Measurements from ENCODE around the gene ITGAD. TPM values are rescaled to one million over a fixed set of nuclear protein-coding genes. Genes with fewer than 3 reads are reported as not detected.
"Not testable (repeated sequence)": the region's sequence is repeated elsewhere in the genome, so short reads cannot be mapped to it uniquely, and the experiment has no call there.

Gene ITGAD
- total RNA-seq, 1 donor from 2014 or later: 0.07 TPM

DNA sequence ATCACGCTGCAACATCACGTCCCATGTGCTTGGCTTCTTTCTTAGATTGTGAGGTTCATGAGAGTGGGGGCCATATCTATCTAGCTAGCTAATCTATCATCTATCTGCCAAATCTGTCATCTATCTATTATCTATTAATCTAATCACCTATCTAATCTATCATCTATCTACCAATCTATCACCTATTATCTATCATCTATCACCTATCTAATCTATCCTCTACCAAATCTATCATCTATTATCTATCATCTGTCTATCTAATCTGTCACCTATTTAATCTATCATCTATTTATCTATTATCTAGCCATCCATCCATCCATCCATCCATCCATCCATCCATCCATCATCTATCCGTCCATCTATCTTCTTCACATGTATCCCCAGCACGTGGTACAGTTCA, 20.8 kb downstream of the ITGAD start:
- CTCF ChIA-PET: no interaction called here
- DNase-seq: no peak
- TF ChIP-seq, protein P1, sequence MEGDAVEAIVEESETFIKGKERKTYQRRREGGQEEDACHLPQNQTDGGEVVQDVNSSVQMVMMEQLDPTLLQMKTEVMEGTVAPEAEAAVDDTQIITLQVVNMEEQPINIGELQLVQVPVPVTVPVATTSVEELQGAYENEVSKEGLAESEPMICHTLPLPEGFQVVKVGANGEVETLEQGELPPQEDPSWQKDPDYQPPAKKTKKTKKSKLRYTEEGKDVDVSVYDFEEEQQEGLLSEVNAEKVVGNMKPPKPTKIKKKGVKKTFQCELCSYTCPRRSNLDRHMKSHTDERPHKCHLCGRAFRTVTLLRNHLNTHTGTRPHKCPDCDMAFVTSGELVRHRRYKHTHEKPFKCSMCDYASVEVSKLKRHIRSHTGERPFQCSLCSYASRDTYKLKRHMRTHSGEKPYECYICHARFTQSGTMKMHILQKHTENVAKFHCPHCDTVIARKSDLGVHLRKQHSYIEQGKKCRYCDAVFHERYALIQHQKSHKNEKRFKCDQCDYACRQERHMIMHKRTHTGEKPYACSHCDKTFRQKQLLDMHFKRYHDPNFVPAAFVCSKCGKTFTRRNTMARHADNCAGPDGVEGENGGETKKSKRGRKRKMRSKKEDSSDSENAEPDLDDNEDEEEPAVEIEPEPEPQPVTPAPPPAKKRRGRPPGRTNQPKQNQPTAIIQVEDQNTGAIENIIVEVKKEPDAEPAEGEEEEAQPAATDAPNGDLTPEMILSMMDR (IDR thresholded peaks at IDR 0.05): no peak
- Mint-ChIP-seq H3K27ac (no peak overlapping the region), H3K4me1 (peaks cover 8% of the 10 kb centered on the region), H3K36me3 (ENCODE audit: low read depth) (no peaks in the 10 kb centered on the region), H3K27me3 (peaks cover 6% of the 10 kb centered on the region), H3K4me3 (no peak overlapping the region), H3K9me3 (no peaks in the 10 kb centered on the region)
- intact Hi-C loops (cut with micrococcal nuclease): no loop called here
- POLR2A ChIA-PET: no interaction called here
- no peak for ATAC-seq (ENCODE audit: low read depth)

DNA sequence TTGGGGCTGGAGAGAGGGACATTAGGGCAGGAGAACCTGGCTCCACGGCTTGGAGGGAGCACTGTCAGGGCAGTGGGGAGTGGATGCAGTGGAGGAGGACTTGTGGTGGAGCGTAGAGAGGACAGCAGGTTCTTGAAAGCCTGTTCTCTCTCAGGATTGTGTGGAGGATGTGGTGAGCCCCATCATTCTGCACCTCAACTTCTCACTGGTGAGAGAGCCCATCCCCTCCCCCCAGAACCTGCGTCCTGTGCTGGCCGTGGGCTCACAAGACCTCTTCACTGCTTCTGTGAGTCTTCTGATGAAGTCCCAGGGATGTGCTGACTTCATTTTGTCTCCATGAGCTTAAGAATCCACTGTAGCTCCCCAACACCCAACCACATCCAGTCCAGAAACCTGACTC, 21.6 kb downstream of the ITGAD start:
- TF ChIP-seq, protein P1 (IDR thresholded peaks at IDR 0.05): no peak
- Mint-ChIP-seq H3K4me1 (peaks cover 8% of the 10 kb centered on the region), H3K36me3 (ENCODE audit: low read depth) (no peaks in the 10 kb centered on the region), H3K4me3 (no peak overlapping the region), H3K27me3 (peaks cover 6% of the 10 kb centered on the region), H3K9me3 (no peaks in the 10 kb centered on the region), H3K27ac (no peak overlapping the region)
- ATAC-seq (ENCODE audit: low read depth) (no peak), DNase-seq (no peak)
- POLR2A ChIA-PET: no interaction called here
- intact Hi-C loops (cut with micrococcal nuclease): no loop called here
- CTCF ChIA-PET: no interaction called here

DNA sequence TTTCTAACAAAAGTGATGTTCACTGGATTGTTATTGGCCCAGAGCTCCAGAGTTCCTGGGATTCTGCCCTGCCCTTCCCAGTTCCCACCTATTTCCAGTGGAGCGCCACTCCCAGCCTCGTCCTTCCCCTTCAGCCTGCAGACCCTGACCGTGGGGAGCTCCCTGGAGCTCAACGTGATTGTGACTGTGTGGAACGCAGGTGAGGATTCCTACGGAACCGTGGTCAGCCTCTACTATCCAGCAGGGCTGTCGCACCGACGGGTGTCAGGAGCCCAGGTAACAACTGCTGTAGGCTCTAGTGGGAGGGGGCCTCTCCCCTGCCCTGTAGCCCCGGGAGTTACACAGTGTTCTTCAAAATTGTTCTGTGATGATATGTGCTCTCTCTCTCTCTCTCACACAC, 23.2 kb downstream of the ITGAD start:
- Mint-ChIP-seq H3K9me3 (no peaks in the 10 kb centered on the region), H3K36me3 (ENCODE audit: low read depth) (no peaks in the 10 kb centered on the region), H3K4me3 (no peak overlapping the region), H3K27ac (no peak overlapping the region), H3K4me1 (peaks cover 8% of the 10 kb centered on the region), H3K27me3 (peaks cover 6% of the 10 kb centered on the region)
- ChIA-PET CTCF (no interaction called here), POLR2A (interaction anchor here (0.6 kb wide), 1 partner anchor 154 kb away, joined by 3 read pairs; no protein-coding TSS in a partner anchor)
- DNase-seq: no peak
- ATAC-seq (ENCODE audit: low read depth): no peak
- intact Hi-C loops (cut with micrococcal nuclease): no loop called here
- TF ChIP-seq, protein P1 (IDR thresholded peaks at IDR 0.05): no peak

DNA sequence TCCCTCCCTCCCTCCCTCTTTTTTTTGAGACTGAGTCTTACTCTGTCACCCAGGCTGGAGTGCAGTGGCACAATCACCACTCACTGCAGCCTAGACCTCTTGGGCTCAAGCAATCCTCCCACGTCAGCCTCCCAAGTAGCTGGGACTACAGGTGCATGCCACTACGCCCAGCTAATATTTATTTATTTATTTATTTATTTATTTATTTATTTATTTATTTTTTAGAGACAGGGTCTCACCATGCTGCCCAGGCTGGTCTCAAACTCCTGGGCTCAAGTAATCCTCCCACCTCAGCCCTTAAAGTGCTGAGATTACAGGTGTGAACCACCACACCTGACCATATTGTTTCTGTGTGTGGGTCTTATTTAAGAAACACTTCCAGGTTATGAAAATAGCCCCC, 23.9 kb downstream of the ITGAD start:
- H3K4me3 Mint-ChIP-seq; ATAC-seq (ENCODE audit: low read depth); H3K27me3 Mint-ChIP-seq; H3K36me3 Mint-ChIP-seq (ENCODE audit: low read depth); H3K9me3 Mint-ChIP-seq; CTCF ChIA-PET; POLR2A ChIA-PET; H3K27ac Mint-ChIP-seq; H3K4me1 Mint-ChIP-seq; intact Hi-C loops (cut with micrococcal nuclease); DNase-seq: not testable (repeated sequence)

- no peaks in the 10 kb centered on the region for H3K36me3 Mint-ChIP-seq (ENCODE audit: low read depth)
- DNase-seq (no peak), ATAC-seq (ENCODE audit: low read depth) (no peak)
- intact Hi-C loops (cut with micrococcal nuclease): no loop called here
- no peak overlapping the region for H3K4me3 Mint-ChIP-seq
- H3K9me3 Mint-ChIP-seq: no peaks in the 10 kb centered on the region
- POLR2A ChIA-PET: no interaction called here
- H3K27me3 Mint-ChIP-seq: peaks cover 6% of the 10 kb centered on the region
- H3K4me1 Mint-ChIP-seq: peaks cover 8% of the 10 kb centered on the region
- H3K27ac Mint-ChIP-seq: no peak overlapping the region
- CTCF ChIA-PET: no interaction called here
- TF ChIP-seq, protein P1 (IDR thresholded peaks at IDR 0.05): no peak
These were observed 24.8 kb downstream of the ITGAD start for GRCh38 chr16:31417916-31418315.

- H3K27ac Mint-ChIP-seq: no peak overlapping the region
- ATAC-seq (ENCODE audit: low read depth) (no peak), DNase-seq (no peak)
- TF ChIP-seq, protein P1 (IDR thresholded peaks at IDR 0.05): no peak
- no peak overlapping the region for H3K4me3 Mint-ChIP-seq
- H3K4me1 Mint-ChIP-seq: no peaks in the 10 kb centered on the region
- H3K27me3 Mint-ChIP-seq: peaks cover 16% of the 10 kb centered on the region
- POLR2A ChIA-PET: no interaction called here
- intact Hi-C loops (cut with micrococcal nuclease): no loop called here
- H3K9me3 Mint-ChIP-seq: no peaks in the 10 kb centered on the region
- CTCF ChIA-PET: no interaction called here
- H3K36me3 Mint-ChIP-seq (ENCODE audit: low read depth): no peaks in the 10 kb centered on the region
These were observed 26.9 kb downstream of the ITGAD start for GRCh38 chr16:31420037-31420436.

All from activated B cell treated with CpG ODN at 0.5 μM for 24 hours (primary cell).